GM19099 (cell line): ENCODE results near the gene MAP3K7CL.

Experiments used
- POLR2A ChIP-seq: IDR thresholded peaks from 3 replicates; pipeline ENCODE4 v1.6.1; 2011; ENCODE audit warnings: low read depth; ENCODE audit not compliant: insufficient read length; ENCODE audit errors: extremely low read depth

Gene MAP3K7CL

DNA sequence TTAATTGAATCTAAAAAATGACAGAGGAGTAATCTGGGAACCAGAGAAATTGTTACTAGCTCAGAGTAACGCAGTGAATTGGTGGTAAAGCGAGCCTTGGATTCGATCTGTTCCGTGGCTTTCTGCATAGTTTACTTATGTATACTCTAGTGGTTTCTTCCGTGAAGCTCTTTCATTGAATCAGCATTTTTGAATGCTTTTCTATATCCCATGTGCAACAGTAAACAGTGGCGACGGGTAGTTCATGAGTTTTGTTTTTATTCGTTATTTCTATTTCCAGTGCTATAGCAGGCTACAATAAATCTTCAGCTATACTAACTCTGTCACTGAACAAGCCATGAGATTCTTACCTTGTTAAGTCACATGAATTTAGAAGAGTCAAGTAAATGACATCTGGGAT is 14.5 kb upstream of the MAP3K7CL start:
- no peak for TF ChIP-seq POLR2A

DNA sequence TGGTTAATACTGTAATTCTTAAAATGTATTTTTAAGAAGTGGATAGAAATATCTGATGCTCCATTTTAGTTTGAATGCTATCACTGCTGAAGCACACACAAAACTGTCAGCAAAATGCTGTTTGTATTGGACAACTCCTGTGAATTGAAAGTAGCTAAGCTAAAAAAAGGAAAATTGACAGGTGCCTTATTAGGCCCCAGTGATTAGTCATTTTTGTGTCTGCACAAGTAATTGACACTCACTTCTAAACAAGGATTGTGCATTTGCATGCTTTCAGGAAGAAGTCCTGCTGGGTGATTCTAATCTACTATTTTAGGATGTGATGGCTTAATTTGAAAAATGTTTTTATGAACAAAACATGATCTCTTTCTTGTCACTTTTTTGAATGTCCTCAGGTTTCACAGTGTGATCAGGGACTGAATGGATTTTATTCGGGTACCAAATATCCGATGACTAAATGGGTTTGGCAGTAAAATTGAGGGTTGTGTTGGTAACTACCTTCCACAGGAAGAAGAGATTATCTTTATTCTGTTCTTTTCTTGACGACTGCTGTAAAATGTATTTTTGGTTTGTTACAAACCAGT is 13.0 kb upstream of the MAP3K7CL start:
- no peak for TF ChIP-seq POLR2A

DNA sequence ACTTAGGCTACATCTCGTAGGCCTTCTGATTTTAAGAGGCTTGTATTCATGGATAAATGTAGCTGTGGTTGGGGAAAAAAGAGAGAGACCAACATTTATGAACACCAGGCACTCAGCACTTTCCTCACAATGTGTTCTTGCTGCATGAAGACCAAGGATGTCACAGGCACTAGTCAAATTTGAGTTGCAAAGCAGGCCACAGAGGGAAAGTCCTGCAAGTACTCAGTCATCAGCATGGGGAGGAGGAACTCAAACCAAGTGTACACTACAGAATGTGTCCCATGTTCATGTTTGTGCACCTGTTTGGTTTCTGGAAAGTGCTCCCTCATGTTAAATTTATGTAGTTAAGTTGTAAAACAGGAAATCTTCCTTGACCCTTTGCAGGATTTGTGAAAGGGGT is 8.7 kb upstream of the MAP3K7CL start:
- no peak for TF ChIP-seq POLR2A

DNA sequence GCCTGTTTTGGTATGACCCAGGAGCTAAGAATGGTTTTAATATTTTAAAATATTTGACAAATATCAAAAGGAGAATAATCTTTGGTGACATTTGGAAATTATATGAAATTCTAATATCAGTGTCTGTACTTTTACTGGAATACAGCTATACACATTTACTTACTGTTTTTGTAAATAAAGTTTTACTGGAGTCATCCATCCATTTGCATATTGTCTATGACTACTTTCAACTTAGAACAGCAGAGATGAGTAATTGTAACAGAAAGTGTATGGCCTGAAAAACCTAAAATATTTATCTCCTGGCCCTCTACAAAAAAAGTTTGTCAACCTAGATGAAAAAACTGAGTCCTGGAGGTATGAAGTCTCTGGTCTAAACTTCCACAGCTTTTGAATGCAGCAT is 5.8 kb upstream of the MAP3K7CL start:
- TF ChIP-seq POLR2A, result no peak

DNA sequence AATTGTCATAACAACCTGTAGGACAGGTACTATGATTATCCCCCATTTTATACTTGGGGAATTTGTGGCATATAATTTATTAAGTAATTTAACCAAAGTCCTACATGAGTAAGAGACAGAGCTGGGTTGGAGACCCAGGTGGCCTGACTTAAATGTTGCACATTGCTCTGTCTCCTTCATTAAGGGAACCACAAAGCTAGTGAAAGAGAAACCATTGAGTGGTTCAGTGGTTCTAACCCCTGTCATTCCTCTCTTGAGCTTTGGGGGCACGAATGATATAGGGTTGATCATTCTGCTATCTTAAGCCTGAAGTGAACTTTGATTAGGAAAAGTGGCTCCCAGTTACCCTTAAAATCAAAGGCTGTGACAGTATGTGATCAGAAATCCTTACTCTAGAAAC is 5.3 kb upstream of the MAP3K7CL start:
- TF ChIP-seq POLR2A, result no peak

DNA sequence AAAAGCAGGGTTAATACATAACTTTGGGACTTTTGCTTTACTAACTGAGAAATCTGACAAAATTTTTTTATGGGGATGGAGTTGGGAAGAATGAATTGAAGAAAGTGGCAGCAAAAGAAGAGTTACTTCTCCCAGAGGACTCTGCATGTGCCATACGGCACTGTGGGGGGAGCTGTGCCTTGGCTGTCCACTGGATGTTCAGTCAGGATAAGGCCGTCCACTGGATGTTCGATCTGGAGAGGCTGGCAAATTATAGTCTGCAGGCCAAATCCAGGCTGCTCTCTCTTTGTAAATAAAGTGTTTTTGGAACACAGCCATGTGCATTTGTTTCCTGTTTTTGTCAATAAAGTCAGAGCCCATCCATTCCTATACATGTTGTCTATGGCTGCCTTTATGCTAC is 4.5 kb upstream of the MAP3K7CL start:
- no peak for TF ChIP-seq POLR2A

DNA sequence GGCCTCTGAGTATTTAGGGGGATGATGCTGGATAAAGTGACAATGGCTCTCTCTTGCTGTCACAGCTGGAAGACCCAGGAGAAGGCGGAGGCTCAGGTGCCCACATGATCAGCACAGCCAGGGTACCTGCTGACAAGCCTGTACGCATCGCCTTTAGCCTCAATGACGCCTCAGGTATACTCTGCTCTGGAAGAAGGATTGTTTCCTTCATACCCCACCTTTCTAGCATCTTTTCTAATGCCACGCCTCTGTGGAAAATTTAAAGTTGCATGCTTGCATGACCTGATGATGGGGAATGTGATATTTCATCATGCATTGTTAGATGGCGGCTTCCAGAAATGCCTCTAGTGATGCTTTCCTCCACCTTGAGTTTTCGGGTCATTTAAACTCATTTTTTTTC is 2.8 kb downstream of the MAP3K7CL start:
- TF ChIP-seq POLR2A, result no peak

DNA sequence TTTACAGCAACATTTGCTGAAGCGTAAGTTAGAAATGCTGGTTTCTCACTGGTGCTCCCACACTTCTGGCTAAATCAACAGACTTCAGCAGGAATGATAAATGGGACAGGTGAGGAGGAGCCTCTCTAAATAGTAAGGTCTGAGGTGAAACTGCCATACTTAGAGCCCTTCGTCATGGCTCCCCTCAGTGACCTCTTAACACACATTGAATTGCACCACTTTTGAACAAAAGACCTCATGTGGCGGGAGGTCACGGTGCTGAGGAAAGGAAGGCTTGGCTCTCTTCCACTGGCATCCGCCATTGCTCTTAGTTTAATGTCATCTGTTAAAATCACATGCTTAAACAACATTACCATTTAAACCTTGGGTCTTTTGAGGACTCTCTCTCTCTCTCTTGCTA is 3.4 kb downstream of the MAP3K7CL start:
- TF ChIP-seq POLR2A, result no peak

DNA sequence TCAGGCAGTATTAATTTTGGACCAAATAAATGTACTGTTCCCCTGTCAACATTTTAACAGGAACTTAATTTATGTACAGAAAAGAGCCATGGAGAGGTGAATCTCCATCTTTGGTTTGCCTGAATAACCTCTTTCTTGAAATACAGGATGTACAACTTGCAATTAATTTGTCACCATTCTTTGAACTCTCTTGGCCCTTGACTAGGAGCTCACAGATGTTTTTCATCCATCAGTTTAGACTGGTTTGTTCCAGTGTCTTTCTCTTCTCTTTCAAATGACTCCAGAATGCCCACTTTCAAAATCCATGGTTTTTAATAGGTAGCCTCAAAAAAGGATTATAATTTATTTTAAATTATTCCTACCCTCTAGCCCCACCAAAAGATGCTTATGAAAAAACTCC is 5.0 kb downstream of the MAP3K7CL start:
- no peak for TF ChIP-seq POLR2A

DNA sequence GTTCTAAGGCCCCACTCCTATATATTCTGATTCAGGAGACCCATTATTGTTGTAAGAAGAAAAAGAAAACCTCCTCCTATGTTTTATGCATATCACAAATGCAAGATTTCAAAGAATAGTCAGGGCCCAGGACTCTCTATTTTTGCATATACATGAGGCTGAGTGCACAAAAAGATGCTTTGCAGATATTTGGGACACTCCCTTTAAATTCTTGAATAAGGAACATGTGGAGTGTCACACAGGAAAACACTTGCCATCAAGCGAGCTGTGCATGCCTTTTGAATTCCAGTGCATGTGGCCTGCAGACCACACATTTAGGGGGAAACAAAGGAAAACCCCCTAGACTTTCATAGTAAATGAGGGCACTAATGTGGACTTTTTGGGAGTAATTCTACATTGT is 5.6 kb downstream of the MAP3K7CL start:
- TF ChIP-seq POLR2A, result no peak

DNA sequence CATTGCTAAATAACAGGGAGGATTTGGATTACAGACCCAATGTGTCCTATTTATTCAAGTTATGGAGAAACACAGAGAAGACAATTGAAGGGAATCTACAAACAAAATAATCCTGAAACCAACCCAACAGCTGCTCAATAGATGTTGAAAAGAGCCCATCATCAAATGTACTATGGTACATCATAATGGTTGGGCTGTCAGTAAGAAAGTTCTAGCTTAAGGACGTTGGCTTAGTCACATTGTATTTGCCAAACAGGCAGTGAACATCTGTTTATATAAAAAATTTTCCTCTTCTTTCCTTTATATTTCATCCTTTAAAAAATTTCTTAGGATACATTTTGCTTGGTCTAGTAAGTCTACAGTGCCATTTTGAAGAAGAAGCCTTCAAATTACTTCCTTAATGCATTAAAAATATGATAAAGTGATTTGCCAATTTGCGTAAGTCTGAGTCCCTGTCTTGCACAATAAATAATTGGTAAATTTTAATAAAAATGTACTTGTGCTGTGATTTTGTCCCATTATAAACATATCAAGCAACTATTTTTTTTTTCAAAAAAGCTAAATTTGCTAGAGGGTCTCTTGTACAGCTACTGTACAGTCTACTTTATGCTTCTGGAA is 14.4 kb downstream of the MAP3K7CL start:
- TF ChIP-seq POLR2A, result no peak

DNA sequence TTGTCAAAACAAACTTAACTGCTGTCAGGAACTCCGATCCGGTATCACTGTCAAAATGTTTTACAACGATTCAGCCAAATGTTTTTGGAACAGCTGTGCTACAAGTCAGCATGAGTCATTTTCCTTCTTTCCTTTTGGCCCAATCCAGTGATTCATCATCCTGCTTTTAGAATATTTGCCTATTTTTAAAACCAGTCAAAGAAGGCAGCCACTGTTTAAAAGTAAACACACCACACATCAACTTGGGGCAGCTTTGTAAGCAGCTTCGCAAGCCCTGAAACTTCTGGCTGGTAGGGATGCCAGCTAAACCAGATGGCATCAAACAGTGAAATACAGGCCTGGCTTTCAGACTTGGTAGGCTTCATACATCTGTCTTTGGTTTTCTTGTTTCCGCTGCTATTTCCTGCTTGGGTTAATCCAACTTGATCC is 14.9 kb downstream of the MAP3K7CL start:
- no peak for TF ChIP-seq POLR2A

DNA sequence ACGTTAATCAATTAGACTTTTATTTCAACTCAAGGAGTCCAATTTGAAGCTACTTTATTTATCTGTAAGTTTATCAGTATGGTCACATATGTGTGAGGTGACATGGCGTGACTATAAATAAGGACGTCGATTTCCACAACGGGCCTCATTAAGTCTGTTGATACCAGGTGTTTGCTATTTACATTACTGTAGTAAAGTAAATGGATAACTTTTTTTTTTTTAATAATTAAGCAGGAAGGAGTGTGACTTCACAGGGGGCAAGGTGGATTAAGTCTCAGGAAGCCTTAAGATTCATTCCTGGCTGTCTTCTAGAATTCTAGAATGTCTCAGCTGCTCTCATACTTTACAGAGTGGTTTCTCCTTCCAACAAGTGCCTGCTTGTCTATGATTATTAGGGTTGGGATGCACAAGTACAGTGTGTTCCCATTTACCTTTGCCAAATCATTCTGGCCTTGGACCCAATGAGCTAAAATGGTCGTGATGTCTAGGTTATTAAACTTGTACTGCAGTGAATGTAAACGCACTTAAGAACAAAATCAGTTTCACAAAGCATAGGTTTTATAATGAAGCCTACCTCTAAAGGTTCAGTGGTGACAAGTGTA is 15.5 kb downstream of the MAP3K7CL start:
- no peak for TF ChIP-seq POLR2A

DNA sequence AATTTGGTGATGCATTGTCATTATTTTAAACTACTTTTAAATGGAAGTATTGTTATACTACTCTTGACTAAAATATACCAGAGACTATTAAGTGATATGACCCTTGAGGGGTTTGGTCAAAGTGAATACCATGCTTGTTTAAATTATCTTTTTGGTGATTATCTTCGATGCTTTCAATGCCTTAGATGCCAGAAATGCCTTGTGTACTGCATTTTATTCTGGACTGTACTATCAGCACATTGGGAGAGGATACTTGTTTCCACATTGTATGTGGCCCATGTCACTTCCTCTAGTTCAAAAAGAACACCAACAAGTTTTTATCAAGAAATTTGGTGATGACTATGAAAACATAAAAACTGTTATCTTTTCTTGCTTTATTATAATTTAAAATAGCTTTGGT is 16.3 kb downstream of the MAP3K7CL start:
- TF ChIP-seq POLR2A, result no peak

DNA sequence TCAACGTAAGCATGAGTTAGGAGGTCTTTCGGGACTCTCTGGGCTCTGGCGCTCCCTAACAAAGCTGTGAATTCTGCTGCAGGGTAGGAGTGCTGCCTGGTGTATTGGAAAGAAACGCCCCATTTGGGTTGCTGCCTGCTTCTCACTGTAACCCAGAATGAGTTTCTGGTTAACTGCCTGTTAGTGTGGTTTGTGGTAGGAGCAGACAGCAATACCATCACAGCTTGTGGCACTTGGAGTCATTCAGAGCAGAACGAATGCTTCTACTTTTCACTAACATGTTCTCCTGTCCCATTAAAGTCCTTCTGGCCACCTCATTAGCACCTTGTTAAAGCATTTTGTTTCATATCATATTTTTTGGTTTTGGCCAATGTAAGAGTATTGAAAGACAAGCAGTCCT is 18.1 kb downstream of the MAP3K7CL start:
- no peak for TF ChIP-seq POLR2A

DNA sequence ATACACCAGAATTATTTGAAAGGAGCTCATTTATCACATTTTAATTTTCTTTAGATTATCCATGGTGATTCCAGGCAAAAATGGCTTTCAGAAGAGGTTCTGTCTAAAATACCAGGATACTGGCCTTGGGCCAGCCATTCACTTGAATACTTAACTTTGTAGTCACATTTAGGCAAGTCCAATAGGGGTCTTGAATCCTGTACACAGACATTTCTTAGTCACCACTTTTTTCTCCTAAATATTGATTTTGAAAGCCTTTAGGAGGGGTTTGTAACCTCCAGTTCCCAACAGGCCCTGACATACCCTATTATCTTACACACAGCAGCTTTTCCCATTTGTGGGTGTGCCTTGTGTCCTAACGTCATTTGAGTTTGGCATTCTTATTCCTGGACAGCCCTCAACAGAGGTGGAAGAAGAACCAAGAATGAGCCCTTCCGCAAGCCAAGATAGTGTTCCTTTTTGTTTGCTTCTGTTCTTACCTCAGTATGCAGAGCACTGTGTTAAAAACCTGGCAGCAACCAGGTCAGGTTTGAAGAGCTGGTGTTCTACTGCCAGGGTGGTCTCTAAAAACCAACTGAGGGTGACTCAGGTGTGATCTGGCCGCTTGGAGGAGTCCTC is 19.5 kb downstream of the MAP3K7CL start:
- no peak for TF ChIP-seq POLR2A

DNA sequence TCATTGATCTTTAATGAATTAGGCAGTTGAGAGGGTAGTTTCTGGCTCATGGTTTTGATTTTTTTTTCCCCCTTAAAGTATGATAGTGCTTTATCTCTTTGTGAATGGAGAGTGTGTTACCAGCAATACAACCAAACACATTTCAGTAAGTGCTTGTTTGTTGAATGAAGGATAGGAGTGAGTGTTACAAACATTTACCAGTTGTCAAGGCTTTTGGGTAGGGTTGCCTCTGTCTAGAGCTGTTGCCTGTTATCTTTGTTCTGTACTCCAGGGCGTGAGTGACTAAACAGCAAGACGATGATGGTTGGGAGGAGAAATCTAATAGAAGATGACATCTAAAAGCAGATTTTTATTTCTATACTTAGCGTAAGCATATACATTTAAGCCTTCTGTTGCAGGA is 21.5 kb downstream of the MAP3K7CL start:
- no peak for TF ChIP-seq POLR2A

DNA sequence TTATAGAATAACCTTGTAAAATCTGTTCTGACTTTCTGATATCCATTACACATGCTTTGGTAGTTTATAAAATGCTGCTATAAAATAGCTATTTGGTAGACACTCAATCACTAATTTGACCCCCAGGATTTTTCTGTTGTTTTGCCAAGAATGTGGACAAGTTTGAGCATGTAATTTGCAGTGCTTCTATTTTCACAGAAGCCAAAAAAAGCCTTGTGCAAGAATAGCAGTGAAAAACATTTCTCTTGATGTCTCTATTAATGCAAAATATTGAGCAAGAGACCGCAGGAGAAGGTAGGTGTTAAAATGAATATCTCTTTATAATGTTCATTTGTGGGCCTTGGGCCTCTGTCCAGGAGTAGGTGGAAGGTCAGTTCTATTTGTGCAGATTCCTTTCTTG is 22.5 kb downstream of the MAP3K7CL start:
- no peak for TF ChIP-seq POLR2A
